Esophagus muscularis mucosa (tissue), 4 donors: ENCODE measurements around the gene LNPK.

ENCODE experiments used
- CTCF ChIP-seq, 3 experiments: fragments of 200-600 bp in 2 of 3; fragments of 450-650 bp in 1 of 3; sonication (generic) in 2 of 3; IDR thresholded peaks; one replicate each; pipeline ENCODE4 v1.5.1; 2017 to 2019; ENCODE audit warnings: antibody characterized with exemption in 3 of 3, mild to moderate bottlenecking in 2 of 3, moderate library complexity in 1 of 3
- EP300 ChIP-seq: sonication (generic); formaldehyde crosslinking; IDR thresholded peaks from one replicate; pipeline ENCODE4 v1.6.1; 2017; ENCODE audit warnings: antibody characterized with exemption
- POLR2A ChIP-seq: fragments of 450-650 bp; IDR thresholded peaks from one replicate; pipeline ENCODE4 v1.6.1; 2017; ENCODE audit warnings: antibody characterized with exemption, moderate library complexity, mild to moderate bottlenecking, low read depth
- POLR2AphosphoS5 ChIP-seq, 2 donors: sonication (generic); formaldehyde crosslinking; IDR thresholded peaks; one replicate each; pipeline ENCODE4 v1.6.1; 2017; ENCODE audit warnings: antibody characterized with exemption in 2 of 2

- TF ChIP-seq CTCF (IDR thresholded peaks at IDR 0.05): no peak
- TF ChIP-seq POLR2A: no peak
- TF ChIP-seq POLR2AphosphoS5 (IDR thresholded peaks at IDR 0.05): no peak
- no peak for TF ChIP-seq EP300
These were observed 87.2 kb downstream of the LNPK start for GRCh38 chr2:175914846-175915245.
